ENCODE results near the gene GALNT3. TPM values are rescaled to one million over a fixed set of nuclear protein-coding genes. Genes with fewer than 3 reads are reported as not detected.

GALNT3 gene
- total RNA-seq, 1 experiment from 2014 or later, result 33.1 TPM

DNA sequence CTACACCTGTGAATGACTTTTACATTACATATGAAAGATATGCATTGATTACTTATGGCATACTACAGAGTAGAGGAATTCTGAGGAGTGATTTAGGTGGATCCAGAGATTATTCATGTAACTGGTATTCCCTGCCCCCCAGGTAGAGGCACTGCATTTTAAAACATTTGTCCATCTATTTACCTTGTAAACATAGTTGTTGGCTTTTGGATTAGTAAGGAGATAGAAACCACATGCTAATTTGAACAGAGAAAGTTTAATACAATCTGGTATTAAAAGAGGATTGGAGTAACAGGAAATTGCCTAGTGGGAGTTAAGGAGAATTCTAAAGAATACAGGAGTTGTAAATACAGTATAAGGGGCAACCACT is 15.9 kb downstream of the GALNT3 start:
- no peaks in the 10 kb centered on the region for H4K20me1 ChIP-seq (ENCODE audit: insufficient read depth)
- H3K79me2 ChIP-seq (ENCODE audit: low read depth), result peaks cover 12% of the 10 kb centered on the region; the same call in 1 of the 2 replicates
- no peak for DNase-seq
- no peaks in the 10 kb centered on the region for H3K27me3 ChIP-seq (ENCODE audit: insufficient read depth, low read depth)
- no peak overlapping the region for H3K4me3 ChIP-seq
- no peaks in the 10 kb centered on the region for H3K9me2 ChIP-seq (ENCODE audit: insufficient read depth)
- TF ChIP-seq, protein P1, sequence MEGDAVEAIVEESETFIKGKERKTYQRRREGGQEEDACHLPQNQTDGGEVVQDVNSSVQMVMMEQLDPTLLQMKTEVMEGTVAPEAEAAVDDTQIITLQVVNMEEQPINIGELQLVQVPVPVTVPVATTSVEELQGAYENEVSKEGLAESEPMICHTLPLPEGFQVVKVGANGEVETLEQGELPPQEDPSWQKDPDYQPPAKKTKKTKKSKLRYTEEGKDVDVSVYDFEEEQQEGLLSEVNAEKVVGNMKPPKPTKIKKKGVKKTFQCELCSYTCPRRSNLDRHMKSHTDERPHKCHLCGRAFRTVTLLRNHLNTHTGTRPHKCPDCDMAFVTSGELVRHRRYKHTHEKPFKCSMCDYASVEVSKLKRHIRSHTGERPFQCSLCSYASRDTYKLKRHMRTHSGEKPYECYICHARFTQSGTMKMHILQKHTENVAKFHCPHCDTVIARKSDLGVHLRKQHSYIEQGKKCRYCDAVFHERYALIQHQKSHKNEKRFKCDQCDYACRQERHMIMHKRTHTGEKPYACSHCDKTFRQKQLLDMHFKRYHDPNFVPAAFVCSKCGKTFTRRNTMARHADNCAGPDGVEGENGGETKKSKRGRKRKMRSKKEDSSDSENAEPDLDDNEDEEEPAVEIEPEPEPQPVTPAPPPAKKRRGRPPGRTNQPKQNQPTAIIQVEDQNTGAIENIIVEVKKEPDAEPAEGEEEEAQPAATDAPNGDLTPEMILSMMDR (conservative IDR thresholded peaks at IDR 0.05), result no peak
- TF ChIP-seq EZH2 (IDR thresholded peaks at IDR 0.05; ENCODE audit: low read depth), result no peak
- H3K36me3 ChIP-seq (ENCODE audit: low read depth), result no peaks in the 10 kb centered on the region
- H3K9me3 ChIP-seq (ENCODE audit: insufficient read depth, low read depth), result no peaks in the 10 kb centered on the region
- H3K4me1 ChIP-seq (replicated peaks; ENCODE audit: insufficient read depth), result no peaks in the 10 kb centered on the region
- intact Hi-C loops (cut with micrococcal nuclease; ENCODE audit: unreplicated experiment), result loop anchor here (5.0 kb wide), 1 partner anchor 94 kb away; no protein-coding TSS in a partner anchor
- no TSS peak for BruUV-seq (replicated peaks)
- no peak overlapping the region for H3K27ac ChIP-seq
- H3F3A ChIP-seq (ENCODE audit: insufficient read depth, low read depth), result no peaks in the 10 kb centered on the region
- ChIA-PET CTCF (no interaction called here), POLR2A (ENCODE audit: unreplicated experiment) (no interaction called here)
- no peak overlapping the region for H3K4me2 ChIP-seq
- no peak overlapping the region for H2AFZ ChIP-seq

DNA sequence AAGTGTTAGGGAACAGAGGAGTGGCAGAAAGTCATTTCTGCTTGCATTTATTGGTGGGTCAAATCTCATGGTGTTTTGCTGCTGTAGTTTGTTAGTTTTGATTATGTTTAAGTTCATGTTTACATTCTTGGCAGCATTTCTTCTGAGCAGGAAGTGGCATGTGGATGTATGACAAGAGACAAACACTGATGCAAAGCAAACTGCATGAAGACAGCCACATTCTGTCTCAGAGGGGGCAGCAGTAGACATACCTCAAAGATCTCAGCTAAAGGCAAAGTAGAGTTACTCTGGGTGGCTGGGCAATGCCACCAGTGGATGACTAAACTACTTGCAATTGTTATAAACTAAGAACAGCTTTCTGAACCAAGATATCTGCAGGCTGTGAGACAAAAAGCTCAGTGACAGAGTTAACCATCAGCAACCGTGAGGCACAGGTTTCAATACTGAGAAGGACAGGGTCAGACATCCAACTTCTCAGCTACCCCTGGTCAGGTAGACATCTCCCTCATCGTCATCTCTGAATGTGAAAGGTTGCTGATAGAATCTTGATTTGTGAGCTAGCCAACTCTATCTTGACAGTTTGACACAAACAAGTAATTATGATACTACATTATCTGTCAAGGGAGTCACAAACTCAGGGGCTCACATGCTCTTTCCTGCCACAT is 16.4 kb downstream of the GALNT3 start:
- no TSS peak for BruUV-seq (replicated peaks)
- Histone ChIP-seq H3K4me1 (replicated peaks; ENCODE audit: insufficient read depth) (no peaks in the 10 kb centered on the region), H3K27me3 (ENCODE audit: insufficient read depth, low read depth) (no peaks in the 10 kb centered on the region), H3K9me3 (ENCODE audit: insufficient read depth, low read depth) (no peaks in the 10 kb centered on the region), H3K4me2 (no peak overlapping the region), H2AFZ (no peak overlapping the region), H3K36me3 (ENCODE audit: low read depth) (no peaks in the 10 kb centered on the region), H3K9me2 (ENCODE audit: insufficient read depth) (no peaks in the 10 kb centered on the region), H3K27ac (no peak overlapping the region), H3K4me3 (no peak overlapping the region), H3F3A (ENCODE audit: insufficient read depth, low read depth) (no peaks in the 10 kb centered on the region), H4K20me1 (ENCODE audit: insufficient read depth) (no peaks in the 10 kb centered on the region), H3K79me2 (ENCODE audit: low read depth) (peaks cover 7% of the 10 kb centered on the region; the same call in 1 of the 2 replicates)
- intact Hi-C loops (cut with micrococcal nuclease; ENCODE audit: unreplicated experiment), result loop anchor here (5.0 kb wide), 1 partner anchor 95 kb away; no protein-coding TSS in a partner anchor
- no peak for DNase-seq
- POLR2A ChIA-PET (ENCODE audit: unreplicated experiment), result no interaction called here
- TF ChIP-seq, protein P1 (conservative IDR thresholded peaks at IDR 0.05), result no peak
- no peak for TF ChIP-seq EZH2 (IDR thresholded peaks at IDR 0.05; ENCODE audit: low read depth)
- CTCF ChIA-PET, result no interaction called here

DNA sequence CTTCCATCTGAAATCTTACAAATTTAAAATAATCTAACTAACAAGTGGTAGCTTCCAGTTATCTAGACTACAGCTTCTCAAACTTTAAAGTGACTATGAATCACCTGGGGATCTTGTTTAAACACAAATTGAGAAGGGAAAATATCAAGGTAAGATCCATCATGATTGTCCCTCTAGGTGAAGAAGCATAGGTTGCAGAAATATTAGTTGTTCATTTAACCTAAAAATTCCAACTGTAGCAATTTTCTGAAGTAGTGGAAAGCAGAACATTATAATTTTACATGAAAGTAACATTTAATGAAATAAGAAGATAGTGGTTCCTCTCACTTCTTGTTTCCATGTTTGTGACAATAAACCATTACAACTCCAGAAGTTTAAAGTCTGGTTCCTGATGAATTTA is 17.3 kb downstream of the GALNT3 start:
- Histone ChIP-seq H3K4me3 (no peak overlapping the region), H3K36me3 (ENCODE audit: low read depth) (no peaks in the 10 kb centered on the region), H3K9me2 (ENCODE audit: insufficient read depth) (no peaks in the 10 kb centered on the region), H3F3A (ENCODE audit: insufficient read depth, low read depth) (no peaks in the 10 kb centered on the region), H2AFZ (no peak overlapping the region), H3K27me3 (ENCODE audit: insufficient read depth, low read depth) (no peaks in the 10 kb centered on the region), H3K4me1 (replicated peaks; ENCODE audit: insufficient read depth) (no peaks in the 10 kb centered on the region), H3K79me2 (ENCODE audit: low read depth) (peaks cover 7% of the 10 kb centered on the region; the same call in 1 of the 2 replicates), H3K4me2 (no peak overlapping the region), H3K9me3 (ENCODE audit: insufficient read depth, low read depth) (no peaks in the 10 kb centered on the region), H3K27ac (no peak overlapping the region), H4K20me1 (ENCODE audit: insufficient read depth) (no peaks in the 10 kb centered on the region)
- ChIA-PET CTCF (no interaction called here), POLR2A (ENCODE audit: unreplicated experiment) (no interaction called here)
- intact Hi-C loops (cut with micrococcal nuclease; ENCODE audit: unreplicated experiment), result loop anchor here (5.0 kb wide), 1 partner anchor 96 kb away; no protein-coding TSS in a partner anchor
- TF ChIP-seq EZH2 (IDR thresholded peaks at IDR 0.05; ENCODE audit: low read depth), result no peak
- TF ChIP-seq, protein P1 (conservative IDR thresholded peaks at IDR 0.05), result no peak
- BruUV-seq (replicated peaks), result no TSS peak
- no peak for DNase-seq
